ENCODE data around the gene RYR2.

RYR2 gene

GRCh38 chr1:237104096-237104495 is 62.1 kb downstream of the RYR2 start:
- H3K27ac ChIP-seq: no peak overlapping the region
- TF ChIP-seq ZFX (IDR thresholded peaks at IDR 0.05) (no peak), CTCF (conservative IDR thresholded peaks at IDR 0.05) (no peak)

- no peak for TF ChIP-seq CTCF (conservative IDR thresholded peaks at IDR 0.05)
- TF ChIP-seq ZFX (IDR thresholded peaks at IDR 0.05): no peak
- no peak overlapping the region for H3K27ac ChIP-seq
Observed at GRCh38 chr1:237105826-237106225, 63.8 kb downstream of the RYR2 start.

- no peak overlapping the region for H3K27ac ChIP-seq
- TF ChIP-seq CTCF (conservative IDR thresholded peaks at IDR 0.05) (no peak), ZFX (IDR thresholded peaks at IDR 0.05) (no peak)
Observed at GRCh38 chr1:237108297-237109040, 66.5 kb downstream of the RYR2 start.

GRCh38 chr1:237111807-237112206 is 69.8 kb downstream of the RYR2 start:
- no peak for TF ChIP-seq CTCF (conservative IDR thresholded peaks at IDR 0.05)
- TF ChIP-seq ZFX (IDR thresholded peaks at IDR 0.05): no peak
- H3K27ac ChIP-seq: no peak overlapping the region

GRCh38 chr1:237112663-237113062 is 70.7 kb downstream of the RYR2 start:
- H3K27ac ChIP-seq: no peak overlapping the region
- TF ChIP-seq CTCF (conservative IDR thresholded peaks at IDR 0.05) (no peak), ZFX (IDR thresholded peaks at IDR 0.05) (no peak)

- no peak overlapping the region for H3K27ac ChIP-seq
- no peak for TF ChIP-seq CTCF (conservative IDR thresholded peaks at IDR 0.05)
- TF ChIP-seq ZFX (IDR thresholded peaks at IDR 0.05): no peak
Observed at GRCh38 chr1:237115035-237115434, 73.1 kb downstream of the RYR2 start.

GRCh38 chr1:237119091-237119490 is 77.1 kb downstream of the RYR2 start:
- TF ChIP-seq ZFX (IDR thresholded peaks at IDR 0.05) (no peak), CTCF (conservative IDR thresholded peaks at IDR 0.05) (no peak)
- H3K27ac ChIP-seq: no peak overlapping the region
